Coronary artery (tissue), 2 donors: ENCODE data around the gene TRAPPC13.
A peak's percentile ranks its signal among the peaks of the same experiment; 100 is the strongest.
"Not testable (repeated sequence)": the region's sequence is repeated elsewhere in the genome, so short reads cannot be mapped to it uniquely, and the experiment has no call there.

ENCODE experiments used
- DNase-seq: peaks from one replicate; pipeline ENCODE4 v3.0.0-alpha.2; 2017; ENCODE audit warnings: low spot score
- H3K27ac ChIP-seq, 2 donors: fragments of 200-600 bp; sonication (generic); one replicate each; pipeline ENCODE4 v1.5.1; 2016 to 2019
- H3K4me3 ChIP-seq: fragments of 200-600 bp; sonication (generic); 2 replicates; pipeline ENCODE4 v1.5.1; 2016; ENCODE audit warnings: mild to moderate bottlenecking, moderate library complexity
- CTCF ChIP-seq: fragments of 200-600 bp; sonication (generic); IDR thresholded peaks from one replicate; pipeline ENCODE4 v1.5.1; 2019; ENCODE audit warnings: antibody characterized with exemption

TRAPPC13 gene, protein sequence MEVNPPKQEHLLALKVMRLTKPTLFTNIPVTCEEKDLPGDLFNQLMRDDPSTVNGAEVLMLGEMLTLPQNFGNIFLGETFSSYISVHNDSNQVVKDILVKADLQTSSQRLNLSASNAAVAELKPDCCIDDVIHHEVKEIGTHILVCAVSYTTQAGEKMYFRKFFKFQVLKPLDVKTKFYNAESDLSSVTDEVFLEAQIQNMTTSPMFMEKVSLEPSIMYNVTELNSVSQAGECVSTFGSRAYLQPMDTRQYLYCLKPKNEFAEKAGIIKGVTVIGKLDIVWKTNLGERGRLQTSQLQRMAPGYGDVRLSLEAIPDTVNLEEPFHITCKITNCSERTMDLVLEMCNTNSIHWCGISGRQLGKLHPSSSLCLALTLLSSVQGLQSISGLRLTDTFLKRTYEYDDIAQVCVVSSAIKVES

DNA sequence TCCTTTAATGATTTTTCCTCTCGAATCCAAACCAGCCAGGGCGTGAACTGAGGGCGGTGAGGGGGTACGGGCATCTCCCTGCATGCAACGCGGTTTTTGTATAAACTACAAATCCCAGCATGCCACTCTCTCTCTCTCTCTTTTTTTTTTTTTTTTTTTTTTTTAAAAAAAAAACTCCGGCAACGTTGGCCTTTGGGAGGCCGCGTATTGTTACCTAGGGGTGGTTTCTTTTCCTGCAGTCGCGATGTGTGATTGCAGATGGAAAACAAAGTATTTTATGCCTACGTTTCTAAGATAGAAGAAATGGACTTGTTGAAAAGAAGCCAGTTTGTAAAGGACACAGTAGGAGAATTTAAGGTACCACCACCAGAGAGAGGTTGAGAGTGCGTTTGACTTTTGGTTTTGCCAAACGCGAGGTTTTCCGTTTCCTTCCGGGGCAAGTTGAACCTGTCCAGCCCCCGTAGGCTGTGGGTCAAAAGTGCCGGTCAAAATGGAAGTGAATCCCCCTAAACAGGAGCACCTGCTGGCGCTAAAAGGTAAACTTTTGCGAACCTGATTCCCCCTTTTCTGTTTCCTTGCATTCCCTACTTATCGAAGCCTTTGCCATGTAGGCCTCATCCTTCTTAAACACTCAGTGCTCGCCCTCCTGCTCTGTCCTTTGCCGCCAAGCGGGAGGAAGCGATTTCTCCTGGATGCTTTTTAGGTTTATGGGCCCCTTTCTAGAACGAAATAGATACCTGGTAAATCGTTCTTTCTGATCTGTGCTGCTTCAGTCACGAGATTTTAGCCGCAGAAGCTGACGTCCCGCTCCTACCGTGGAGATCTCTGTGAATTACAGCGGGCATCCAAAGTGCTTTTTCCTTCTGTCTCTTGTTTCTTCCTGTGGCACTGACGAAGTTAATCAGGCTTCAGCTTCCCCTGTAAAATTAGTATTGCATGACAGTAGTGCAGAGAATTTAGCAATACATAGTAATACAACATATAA lies at the start of gene TRAPPC13, which contains the start of gene SHLD3:
Gene TRAPPC13 (plus strand): TSS at position 457 of the 985 bp plus-strand sequence. CDS start 34 bp downstream, at position 491.
Gene SHLD3 (plus strand): TSS at position 457 of the 985 bp plus-strand sequence. CDS start 4,561 bp downstream, outside the sequence.
- TF ChIP-seq CTCF, result no peak
- DNase-seq, result peak; percentile 89
- Histone ChIP-seq H3K4me3 (peak within 1 kb of the TSS; percentile 81), H3K27ac (peak within 1 kb of the TSS; percentile 90 to 93)

GRCh38 chr5:65577141-65577540 lies 47.7 kb upstream of the TRAPPC13 start:
- Histone ChIP-seq H3K27ac (no peak overlapping the region), H3K4me3 (no peak overlapping the region)
- TF ChIP-seq CTCF, result no peak
- DNase-seq, result no peak

- no peak overlapping the region for H3K4me3 ChIP-seq
- TF ChIP-seq CTCF, result no peak
- no peak overlapping the region for H3K27ac ChIP-seq
- no peak for DNase-seq
Observed at GRCh38 chr5:65588694-65589093, 36.1 kb upstream of the TRAPPC13 start.

DNA sequence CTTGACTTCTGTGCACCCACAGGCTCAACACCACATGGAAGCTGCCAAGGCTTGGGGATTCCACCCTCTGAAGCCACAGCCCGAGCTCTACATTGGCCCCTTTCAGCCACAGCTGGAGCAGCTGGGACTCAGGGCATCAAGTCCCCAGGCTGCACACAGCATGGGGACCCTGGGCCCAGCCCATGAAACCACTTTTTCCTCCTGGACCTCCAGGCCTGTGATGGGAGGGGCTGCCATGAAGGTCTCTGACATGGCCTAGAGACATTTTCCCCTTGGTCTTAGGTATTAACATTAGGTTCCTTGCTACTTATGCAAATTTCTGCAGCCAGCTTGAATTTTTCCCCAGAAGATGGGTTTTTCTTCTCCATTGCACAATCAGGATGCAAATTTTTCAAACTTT lies 23.1 kb upstream of the TRAPPC13 start:
- not testable (repeated sequence) for H3K4me3 ChIP-seq, DNase-seq, H3K27ac ChIP-seq

DNA sequence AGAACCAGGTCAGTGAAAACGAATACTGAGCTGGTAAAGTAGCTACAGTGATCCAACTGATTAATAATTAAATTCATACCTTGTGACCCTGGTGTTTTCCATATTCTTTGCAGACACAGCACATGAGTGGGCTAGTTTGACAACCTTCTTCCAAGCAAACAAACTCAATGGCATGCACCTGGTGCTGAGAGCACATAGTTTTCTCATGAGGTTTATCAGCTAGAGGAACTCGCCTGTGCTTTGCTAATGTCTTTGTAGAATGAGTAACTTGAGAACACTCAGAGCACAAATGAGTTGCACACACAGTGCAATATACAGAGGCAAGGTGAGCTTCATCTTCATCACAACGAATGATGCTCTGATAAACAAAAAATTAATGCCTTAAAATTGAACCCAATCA lies 13.3 kb upstream of the TRAPPC13 start:
- DNase-seq, result no peak
- H3K4me3 ChIP-seq, result no peak overlapping the region
- TF ChIP-seq CTCF, result no peak
- no peak overlapping the region for H3K27ac ChIP-seq

DNA sequence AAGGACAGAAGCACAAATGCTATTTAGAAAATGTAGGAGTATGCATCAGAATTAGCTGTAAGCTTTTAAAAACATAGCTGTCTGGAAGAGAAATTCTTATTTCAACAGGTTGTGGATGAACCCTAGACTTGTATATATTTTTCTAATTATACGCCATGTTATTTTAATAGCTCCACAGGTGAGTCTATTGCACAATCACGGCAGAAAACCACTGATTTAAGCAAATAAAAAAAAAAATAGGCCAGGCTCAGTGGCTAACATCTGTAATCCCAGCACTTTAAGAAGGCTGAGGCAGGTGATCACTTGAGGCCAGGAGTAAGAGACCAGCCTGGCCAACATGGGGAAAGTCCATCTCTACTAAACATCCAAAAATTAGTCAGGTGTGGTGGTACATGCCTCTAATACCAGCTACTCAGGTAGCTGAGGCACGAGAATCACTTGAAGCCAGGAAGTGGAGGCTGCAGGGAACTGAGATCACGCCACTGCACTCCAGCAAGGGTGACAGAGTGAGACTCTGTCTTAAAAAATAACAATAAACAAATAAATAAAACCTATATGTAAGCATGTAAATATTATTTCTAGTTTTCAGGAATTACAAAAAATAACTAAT lies 12.4 kb upstream of the TRAPPC13 start:
- Histone ChIP-seq H3K27ac (no peak overlapping the region), H3K4me3 (no peak overlapping the region)
- DNase-seq, result no peak
- TF ChIP-seq CTCF, result no peak

DNA sequence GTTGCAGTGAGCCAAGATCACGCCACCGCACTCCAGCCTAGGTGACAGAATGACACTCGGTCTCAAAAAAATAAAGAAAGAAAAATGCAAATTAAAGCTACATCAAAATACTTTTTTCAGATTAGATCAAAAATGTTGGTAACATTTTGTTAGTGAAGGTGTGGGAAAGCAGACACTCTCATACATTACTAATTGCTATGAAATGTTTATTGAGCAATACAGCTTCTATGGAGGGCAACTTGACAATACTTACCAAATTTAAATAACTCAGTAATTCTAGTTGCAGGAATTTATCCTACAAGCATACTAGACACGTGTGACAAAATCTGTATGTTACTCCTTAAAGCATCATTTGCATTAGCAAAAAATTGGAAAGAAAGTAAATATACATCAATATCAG lies 4.8 kb upstream of the TRAPPC13 start:
- no peak overlapping the region for H3K4me3 ChIP-seq
- DNase-seq, result no peak
- H3K27ac ChIP-seq, result no peak overlapping the region
- TF ChIP-seq CTCF, result no peak

DNA sequence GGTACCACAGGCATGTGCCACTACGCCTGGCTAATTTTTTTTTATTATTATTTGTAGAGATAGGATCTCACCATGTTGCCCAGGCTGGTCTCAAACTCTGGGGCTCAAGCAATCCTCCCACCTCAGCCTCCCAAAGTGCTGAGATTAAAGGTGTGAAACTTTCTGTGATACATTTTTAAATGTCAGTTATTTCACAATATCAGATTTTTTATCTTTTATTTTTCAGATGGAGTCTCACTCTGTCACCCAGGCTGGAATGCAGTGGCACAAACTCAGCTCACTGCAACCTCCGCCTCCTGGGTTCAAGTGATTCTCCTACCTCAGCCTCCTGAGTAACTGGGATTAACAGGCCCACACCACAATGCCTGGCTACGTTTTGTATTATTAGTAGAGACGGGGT lies 2.9 kb upstream of the TRAPPC13 start:
- peak overlapping the region; percentile 81 for H3K4me3 ChIP-seq
- DNase-seq, H3K27ac ChIP-seq: not testable (repeated sequence)
